ENCODE results near the gene USP3.

USP3 gene

GRCh38 chr15:63582718-63583426, 78.5 kb downstream of the USP3 start:
- Histone ChIP-seq H3K9me2 (replicated peaks; ENCODE audit: insufficient read depth, low read length) (no peaks in the 10 kb centered on the region), H4K20me1 (ENCODE audit: low read depth, low read length) (no peaks in the 10 kb centered on the region), H3F3A (ENCODE audit: insufficient read depth) (0 out of 2 replicates have a peak, but pooled peaks cover 6% of the 10 kb centered on the region), H2AFZ (ENCODE audit: low read depth, low read length, severe bottlenecking) (no peak overlapping the region), H3K9me3 (ENCODE audit: insufficient read depth, low read length) (no peaks in the 10 kb centered on the region), H3K9ac (ENCODE audit: low read length) (no peak overlapping the region), H3K79me2 (ENCODE audit: insufficient read depth, low read length) (no peaks in the 10 kb centered on the region), H3K27me3 (ENCODE audit: low read length) (no peaks in the 10 kb centered on the region), H3K4me3 (ENCODE audit: insufficient read depth, low read length, poor library complexity, severe bottlenecking) (no peak overlapping the region), H3K27ac (ENCODE audit: low read depth, low read length) (no peak overlapping the region), H3K36me3 (ENCODE audit: low read length) (peaks cover 8% of the 10 kb centered on the region), H3K4me2 (ENCODE audit: low read depth, low read length, poor library complexity, severe bottlenecking) (no peak overlapping the region)
- no peak for TF ChIP-seq EZH2phosphoT487 (conservative IDR thresholded peaks at IDR 0.05; ENCODE audit: low read length)
- TF ChIP-seq CTCF (IDR thresholded peaks at IDR 0.05; ENCODE audit: insufficient read depth, low read length, poor library complexity, severe bottlenecking) = no peak

- Histone ChIP-seq H2AFZ (ENCODE audit: low read depth, low read length, severe bottlenecking) (no peak overlapping the region), H3K4me3 (ENCODE audit: insufficient read depth, low read length, poor library complexity, severe bottlenecking) (no peak overlapping the region), H4K20me1 (ENCODE audit: low read depth, low read length) (no peaks in the 10 kb centered on the region), H3K27ac (ENCODE audit: low read depth, low read length) (no peak overlapping the region), H3K36me3 (ENCODE audit: low read length) (peaks cover 11% of the 10 kb centered on the region), H3K27me3 (ENCODE audit: low read length) (no peaks in the 10 kb centered on the region), H3K9ac (ENCODE audit: low read length) (no peak overlapping the region), H3K79me2 (ENCODE audit: insufficient read depth, low read length) (no peaks in the 10 kb centered on the region), H3K9me2 (replicated peaks; ENCODE audit: insufficient read depth, low read length) (no peaks in the 10 kb centered on the region), H3K4me2 (ENCODE audit: low read depth, low read length, poor library complexity, severe bottlenecking) (no peak overlapping the region), H3F3A (ENCODE audit: insufficient read depth) (no peaks in the 10 kb centered on the region), H3K9me3 (ENCODE audit: insufficient read depth, low read length) (no peaks in the 10 kb centered on the region)
- TF ChIP-seq CTCF (IDR thresholded peaks at IDR 0.05; ENCODE audit: insufficient read depth, low read length, poor library complexity, severe bottlenecking) (no peak), EZH2phosphoT487 (conservative IDR thresholded peaks at IDR 0.05; ENCODE audit: low read length) (no peak)
Observed at GRCh38 chr15:63586790-63587189, 82.4 kb downstream of the USP3 start.

DNA sequence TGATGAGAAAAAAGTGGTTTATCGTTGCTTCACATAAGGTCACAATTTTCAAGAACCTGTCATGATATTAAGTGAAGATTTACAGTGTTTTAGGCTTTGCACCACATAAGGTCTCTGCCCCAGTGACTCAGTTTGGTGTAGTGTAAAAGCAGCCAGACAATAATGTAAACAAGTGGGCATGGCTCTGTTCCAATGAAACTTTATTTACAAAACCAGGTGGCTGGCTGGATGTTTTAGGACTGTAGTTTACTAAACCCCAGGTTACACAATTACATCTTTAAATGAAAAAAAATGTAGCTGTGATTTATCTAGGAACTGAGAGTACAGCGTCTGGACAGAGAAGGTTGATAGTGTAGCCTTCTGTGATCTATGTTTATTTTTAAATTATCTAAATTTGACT, 83.1 kb downstream of the USP3 start:
- H2AFZ ChIP-seq (ENCODE audit: low read depth, low read length, severe bottlenecking) = no peak overlapping the region
- no peaks in the 10 kb centered on the region for H4K20me1 ChIP-seq (ENCODE audit: low read depth, low read length)
- H3K27me3 ChIP-seq (ENCODE audit: low read length) = no peaks in the 10 kb centered on the region
- no peak overlapping the region for H3K27ac ChIP-seq (ENCODE audit: low read depth, low read length)
- H3K9me2 ChIP-seq (replicated peaks; ENCODE audit: insufficient read depth, low read length) = no peaks in the 10 kb centered on the region
- no peaks in the 10 kb centered on the region for H3K79me2 ChIP-seq (ENCODE audit: insufficient read depth, low read length)
- H3K9me3 ChIP-seq (ENCODE audit: insufficient read depth, low read length) = no peaks in the 10 kb centered on the region
- H3K4me2 ChIP-seq (ENCODE audit: low read depth, low read length, poor library complexity, severe bottlenecking) = no peak overlapping the region
- no peak overlapping the region for H3K9ac ChIP-seq (ENCODE audit: low read length)
- peaks cover 11% of the 10 kb centered on the region for H3K36me3 ChIP-seq (ENCODE audit: low read length)
- no peaks in the 10 kb centered on the region for H3F3A ChIP-seq (ENCODE audit: insufficient read depth)
- no peak overlapping the region for H3K4me3 ChIP-seq (ENCODE audit: insufficient read depth, low read length, poor library complexity, severe bottlenecking)
- TF ChIP-seq CTCF (IDR thresholded peaks at IDR 0.05; ENCODE audit: insufficient read depth, low read length, poor library complexity, severe bottlenecking) = no peak
- TF ChIP-seq EZH2phosphoT487 (conservative IDR thresholded peaks at IDR 0.05; ENCODE audit: low read length) = no peak
